PC-9 (cell line): Measurements from ENCODE around the gene TUBGCP6. TPM values are rescaled to one million over a fixed set of nuclear protein-coding genes. Genes with fewer than 3 reads are reported as not detected.

Source experiments
- BruUV-seq: library from RNA; stranded (reverse); fragments of 400-500 nt; replicated peaks from 2 replicates; lab custom pipeline; 2021; lab: Mats Ljungman, UMichigan
- CTCF ChIA-PET: fragments of 300-600 bp; sonication (Branson Sonifier 250); formaldehyde crosslinking; loops from one replicate; lab custom pipeline; 2022; ENCODE audit warnings: antibody characterized with exemption; lab: Charles Lee
- POLR2A ChIA-PET: fragments of 300-600 bp; sonication (Branson Sonifier 250); formaldehyde crosslinking; loops from one replicate; lab custom pipeline; 2022; ENCODE audit warnings: antibody characterized with exemption; ENCODE audit not compliant: unreplicated experiment; lab: Charles Lee
- DNase-seq, 2 experiments: peaks; one replicate each; pipeline versions ENCODE4 v3.0.0 to v3.0.0-alpha.2; 2015 to 2022; ENCODE audit warnings: mixed read lengths in 1 of 2
- H2AFZ ChIP-seq: fragments of 200-600 bp; sonication (generic); 2 replicates; pipeline ENCODE4 v1.8.1; 2017; ENCODE audit warnings: antibody characterized with exemption
- H3F3A ChIP-seq: fragments of 200-600 bp; sonication (generic); 2 replicates; pipeline ENCODE4 v1.8.1; 2017; ENCODE audit warnings: antibody characterized with exemption, mild to moderate bottlenecking, low read depth; ENCODE audit not compliant: insufficient read depth
- H3K27ac ChIP-seq: fragments of 200-600 bp; sonication (generic); 2 replicates; pipeline ENCODE4 v1.6.1; 2016; ENCODE audit warnings: mixed run types
- H3K27me3 ChIP-seq: fragments of 200-600 bp; sonication (generic); 2 replicates; pipeline ENCODE4 v1.6.1; 2016; ENCODE audit warnings: low read depth, mixed run types; ENCODE audit not compliant: insufficient read depth
- H3K36me3 ChIP-seq: fragments of 200-600 bp; sonication (generic); 2 replicates; pipeline ENCODE4 v1.6.1; 2016; ENCODE audit warnings: low read depth, mixed run types
- H3K4me1 ChIP-seq: fragments of 200-600 bp; sonication (generic); replicated peaks from 2 replicates; pipeline ENCODE4 v1.6.1; 2016; ENCODE audit warnings: mixed run types; ENCODE audit not compliant: insufficient read depth
- H3K4me2 ChIP-seq: fragments of 200-600 bp; sonication (generic); 2 replicates; pipeline ENCODE4 v1.6.1; 2017; ENCODE audit warnings: mixed run types
- H3K4me3 ChIP-seq: fragments of 200-600 bp; sonication (generic); 2 replicates; pipeline ENCODE4 v1.6.1; 2016; ENCODE audit warnings: mixed run types
- H3K79me2 ChIP-seq: fragments of 200-600 bp; sonication (generic); 2 replicates; pipeline ENCODE4 v1.6.1; 2017; ENCODE audit warnings: low read depth, mixed run types
- H3K9me2 ChIP-seq: fragments of 200-600 bp; sonication (generic); 2 replicates; pipeline ENCODE4 v1.8.1; 2017; ENCODE audit warnings: mild to moderate bottlenecking; ENCODE audit not compliant: insufficient read depth
- H3K9me3 ChIP-seq: fragments of 200-600 bp; sonication (generic); 2 replicates; pipeline ENCODE4 v1.8.1; 2016; ENCODE audit warnings: low read depth; ENCODE audit not compliant: insufficient read depth
- H4K20me1 ChIP-seq: fragments of 200-600 bp; sonication (generic); 2 replicates; pipeline ENCODE4 v1.8.1; 2017; ENCODE audit not compliant: insufficient read depth
- CTCF ChIP-seq: fragments of 200-600 bp; sonication (generic); conservative IDR thresholded peaks from 2 replicates; pipeline ENCODE4 v1.6.1; 2017; ENCODE audit warnings: mixed run types, antibody characterized with exemption, mild to moderate bottlenecking, moderate library complexity
- EZH2 ChIP-seq: fragments of 200-600 bp; sonication (generic); IDR thresholded peaks from 2 replicates; pipeline ENCODE4 v1.8.0; 2017; ENCODE audit warnings: antibody characterized with exemption, low read depth
- intact Hi-C: fragments of 100-400 bp; cut with micrococcal nuclease; formaldehyde crosslinking; loops from one replicate; pipeline ENCODE4 v1.10.0; 2022; ENCODE audit not compliant: unreplicated experiment
- total RNA-seq: library from RNA; stranded (reverse); gene quantifications from 2 replicates; pipeline ENCODE4 v1.2.3, GENCODE V29; 2021

TUBGCP6 gene
- total RNA-seq, 1 experiment from 2014 or later: 31.3 TPM

- H2AFZ ChIP-seq: peak overlapping the region; percentile 80
- ChIA-PET POLR2A (interaction anchor here (0.6 kb wide), 1 partner anchor 34 kb away, joined by 3 read pairs; no protein-coding TSS in a partner anchor), CTCF (interaction anchor here (0.7 to 1.2 kb wide), 2 partner anchors 33 to 268 kb away, joined by 8 to 10 read pairs; no protein-coding TSS in a partner anchor)
- no peaks in the 10 kb centered on the region for H3K27me3 ChIP-seq
- peak overlapping the region; percentile 82 for H3K4me3 ChIP-seq
- no peak overlapping the region for H3K27ac ChIP-seq
- no peaks in the 10 kb centered on the region for H3K9me3 ChIP-seq
- H4K20me1 ChIP-seq: peaks cover 20% of the 10 kb centered on the region
- intact Hi-C loops: loop anchor here (5.0 kb wide), 2 partner anchors 36 to 71 kb away; partner anchors contain the start of genes PLXNB2 and PPP6R2
- peaks cover 60% of the 10 kb centered on the region for H3F3A ChIP-seq
- H3K36me3 ChIP-seq: peaks cover 11% of the 10 kb centered on the region
- no TSS peak for BruUV-seq
- H3K4me1 ChIP-seq: peaks cover 47% of the 10 kb centered on the region
- TF ChIP-seq CTCF: 0 out of 2 replicates have a peak, but pooled peaks have one; percentile 19
- TF ChIP-seq EZH2: no peak
- H3K9me2 ChIP-seq: no peaks in the 10 kb centered on the region
- H3K79me2 ChIP-seq: no peaks in the 10 kb centered on the region
- H3K4me2 ChIP-seq: peak overlapping the region; percentile 100
- DNase-seq: peak; percentile 73 to 75
Observed at GRCh38 chr22:50270666-50271394, 26.0 kb upstream of the TUBGCP6 start.

- Histone ChIP-seq H3F3A (peaks cover 52% of the 10 kb centered on the region), H2AFZ (peak within 1 kb of the TSS; percentile 80), H3K9me3 (no peaks in the 10 kb centered on the region), H3K4me3 (peak within 1 kb of the TSS; percentile 82), H3K4me1 (peaks cover 46% of the 10 kb centered on the region), H3K36me3 (peaks cover 4% of the 10 kb centered on the region), H4K20me1 (peaks cover 17% of the 10 kb centered on the region), H3K4me2 (peak within 1 kb of the TSS; percentile 100), H3K27me3 (no peaks in the 10 kb centered on the region), H3K27ac (no peak within 1 kb of the TSS), H3K79me2 (no peaks in the 10 kb centered on the region), H3K9me2 (no peaks in the 10 kb centered on the region)
- intact Hi-C loops: loop anchor here (5.0 kb wide), 2 partner anchors 37 to 72 kb away; partner anchors contain the start of genes PLXNB2 and PPP6R2
- CTCF ChIA-PET: interaction anchor here (0.7 kb wide), 1 partner anchor 267 kb away, joined by 10 read pairs; no protein-coding TSS in a partner anchor
- TF ChIP-seq CTCF (no peak), EZH2 (no peak)
- DNase-seq: peak in 1 of 2 experiments; percentile 48
- BruUV-seq: no TSS peak
- POLR2A ChIA-PET: interaction anchor here (0.6 kb wide), 1 partner anchor 34 kb away, joined by 3 read pairs; no protein-coding TSS in a partner anchor
Observed at GRCh38 chr22:50269970-50270665, 25.3 kb upstream of the TUBGCP6 start, which contains the start of gene MAPK11. Gene MAPK11, minus strand, starts transcription at chr22:50270380. Its CDS starts 88 bp downstream, at chr22:50270292.

- intact Hi-C loops: no loop called here
Observed at GRCh38 chr22:50269573-50269969, 24.7 kb upstream of the TUBGCP6 start.

More at GRCh38 chr22:50269573-50269969, 24.7 kb upstream of the TUBGCP6 start:
- CTCF ChIA-PET: no interaction called here
- Histone ChIP-seq H4K20me1 (peaks cover 14% of the 10 kb centered on the region), H3K4me2 (peak overlapping the region; percentile 100), H3K9me3 (no peaks in the 10 kb centered on the region), H3K4me1 (peaks cover 43% of the 10 kb centered on the region), H3F3A (peaks cover 49% of the 10 kb centered on the region), H3K79me2 (no peaks in the 10 kb centered on the region), H3K36me3 (no peaks in the 10 kb centered on the region), H2AFZ (peak overlapping the region; percentile 52; the same call in 1 of the 2 replicates), H3K4me3 (peak overlapping the region; percentile 82), H3K9me2 (no peaks in the 10 kb centered on the region), H3K27ac (no peak overlapping the region), H3K27me3 (no peaks in the 10 kb centered on the region)
- TF ChIP-seq EZH2: no peak
- TF ChIP-seq CTCF: no peak
- no TSS peak for BruUV-seq
- DNase-seq: no peak
- POLR2A ChIA-PET: no interaction called here
